ENCODE results near the gene C6orf15. TPM values are rescaled to one million over a fixed set of nuclear protein-coding genes. Genes with fewer than 3 reads are reported as not detected.

C6orf15 gene
- total and polyA plus RNA-seq, 4 donors = not detected

DNA sequence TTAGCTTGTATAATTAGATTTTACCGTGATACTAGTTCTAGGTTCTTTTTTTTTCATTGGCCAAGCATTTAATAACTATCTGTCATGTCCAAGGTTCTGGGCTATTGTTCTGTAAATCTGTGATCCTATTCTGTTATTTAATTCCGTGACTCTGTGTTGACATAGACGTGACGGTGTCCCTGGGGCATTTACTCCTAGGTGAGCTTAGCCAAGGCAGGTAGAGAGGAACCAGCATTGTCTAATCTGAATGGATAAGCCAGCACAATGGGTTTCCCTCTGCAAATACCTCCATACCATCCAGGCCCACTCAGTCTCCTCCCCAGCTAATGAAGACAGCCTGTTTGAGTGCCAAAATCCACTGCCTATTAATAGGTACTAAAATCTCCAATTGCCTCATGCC lies 16.8 kb upstream of the C6orf15 start:
- WGBS = 54% methylated on average over 4 of the region's 4 CpGs
- no peak for DNase-seq (ENCODE audit: low spot score)
- no peak for TF ChIP-seq YY1 (IDR thresholded peaks at IDR 0.05)
- no peak for TF ChIP-seq RXRA (IDR thresholded peaks at IDR 0.05)
- TF ChIP-seq, protein P1, sequence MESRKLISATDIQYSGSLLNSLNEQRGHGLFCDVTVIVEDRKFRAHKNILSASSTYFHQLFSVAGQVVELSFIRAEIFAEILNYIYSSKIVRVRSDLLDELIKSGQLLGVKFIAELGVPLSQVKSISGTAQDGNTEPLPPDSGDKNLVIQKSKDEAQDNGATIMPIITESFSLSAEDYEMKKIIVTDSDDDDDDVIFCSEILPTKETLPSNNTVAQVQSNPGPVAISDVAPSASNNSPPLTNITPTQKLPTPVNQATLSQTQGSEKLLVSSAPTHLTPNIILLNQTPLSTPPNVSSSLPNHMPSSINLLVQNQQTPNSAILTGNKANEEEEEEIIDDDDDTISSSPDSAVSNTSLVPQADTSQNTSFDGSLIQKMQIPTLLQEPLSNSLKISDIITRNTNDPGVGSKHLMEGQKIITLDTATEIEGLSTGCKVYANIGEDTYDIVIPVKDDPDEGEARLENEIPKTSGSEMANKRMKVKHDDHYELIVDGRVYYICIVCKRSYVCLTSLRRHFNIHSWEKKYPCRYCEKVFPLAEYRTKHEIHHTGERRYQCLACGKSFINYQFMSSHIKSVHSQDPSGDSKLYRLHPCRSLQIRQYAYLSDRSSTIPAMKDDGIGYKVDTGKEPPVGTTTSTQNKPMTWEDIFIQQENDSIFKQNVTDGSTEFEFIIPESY (IDR thresholded peaks at IDR 0.05) = no peak

GRCh38 chr6:31128093-31128676 lies 15.8 kb upstream of the C6orf15 start:
- no peak overlapping the region for H3K4me3 ChIP-seq (ENCODE audit: low read depth in 1 of 3, low read length in 3 of 3)
- 5% methylated on average over 8 of the region's 8 CpGs for WGBS
- no peaks in the 10 kb centered on the region for H3K4me1 ChIP-seq (ENCODE audit: control insufficient read depth in 4 of 4, insufficient read depth in 4 of 4, low read length in 3 of 4)
- TF ChIP-seq RAD21 (IDR thresholded peaks at IDR 0.05) (peak in 1 of 2 donors; percentile 70), JUND (IDR thresholded peaks at IDR 0.05) (no peak), CTCF (IDR thresholded peaks at IDR 0.05; ENCODE audit: low read depth, low read length, missing input control) (peak; percentile 71)
- H3K27ac ChIP-seq (ENCODE audit: low read depth in 1 of 2, low read length in 2 of 2) = no peak overlapping the region
- no peaks in the 10 kb centered on the region for H3K36me3 ChIP-seq (ENCODE audit: control insufficient read depth in 4 of 4, insufficient read depth in 3 of 4, low read depth in 1 of 4, low read length in 3 of 4)
- H3K27me3 ChIP-seq (ENCODE audit: control insufficient read depth in 4 of 4, insufficient read depth in 4 of 4, low read length in 3 of 4) = no peaks in the 10 kb centered on the region
- no peak overlapping the region for H3K9ac ChIP-seq (ENCODE audit: low read depth in 1 of 2, low read length in 2 of 2)
- DNase-seq (ENCODE audit: low spot score) = peak; percentile 78
- no peaks in the 10 kb centered on the region for H3K9me3 ChIP-seq (ENCODE audit: control insufficient read depth in 4 of 4, low read length in 3 of 4)

More for the DNA sequence above, 16.8 kb upstream of the C6orf15 start:
- H3K27me3 ChIP-seq (ENCODE audit: control insufficient read depth in 4 of 4, insufficient read depth in 4 of 4, low read length in 3 of 4) = no peaks in the 10 kb centered on the region
- H3K4me1 ChIP-seq (ENCODE audit: control insufficient read depth in 4 of 4, insufficient read depth in 4 of 4, low read length in 3 of 4) = no peaks in the 10 kb centered on the region
- H3K9me3 ChIP-seq (ENCODE audit: control insufficient read depth in 4 of 4, low read length in 3 of 4) = no peaks in the 10 kb centered on the region
- no peaks in the 10 kb centered on the region for H3K36me3 ChIP-seq (ENCODE audit: control insufficient read depth in 4 of 4, insufficient read depth in 3 of 4, low read depth in 1 of 4, low read length in 3 of 4)
- no peak overlapping the region for H3K27ac ChIP-seq (ENCODE audit: low read depth in 1 of 2, low read length in 2 of 2)
- no peak overlapping the region for H3K4me3 ChIP-seq (ENCODE audit: low read depth in 1 of 3, low read length in 3 of 3)
- no peak overlapping the region for H3K9ac ChIP-seq (ENCODE audit: low read depth in 1 of 2, low read length in 2 of 2)

GRCh38 chr6:31126396-31127175 lies 14.2 kb upstream of the C6orf15 start:
- H3K9me3 ChIP-seq (ENCODE audit: control insufficient read depth in 4 of 4, low read length in 3 of 4) = no peaks in the 10 kb centered on the region
- TF ChIP-seq GABPA (IDR thresholded peaks at IDR 0.05 in 1 of 2, conservative IDR thresholded peaks at IDR 0.05 in 1 of 2) (no peak), SP1 (IDR thresholded peaks at IDR 0.05) (no peak), EGR1 (IDR thresholded peaks at IDR 0.05; ENCODE audit: low read depth in 2 of 2) (no peak), FOXA1 (IDR thresholded peaks at IDR 0.05) (no peak), JUND (IDR thresholded peaks at IDR 0.05) (no peak), HNF4G (IDR thresholded peaks at IDR 0.05) (no peak)
- H3K4me3 ChIP-seq (ENCODE audit: low read depth in 1 of 3, low read length in 3 of 3) = no peak overlapping the region
- H3K27me3 ChIP-seq (ENCODE audit: control insufficient read depth in 4 of 4, insufficient read depth in 4 of 4, low read length in 3 of 4) = no peaks in the 10 kb centered on the region
- no peaks in the 10 kb centered on the region for H3K4me1 ChIP-seq (ENCODE audit: control insufficient read depth in 4 of 4, insufficient read depth in 4 of 4, low read length in 3 of 4)
- DNase-seq (ENCODE audit: low spot score) = no peak
- 68% methylated on average over 16 of the region's 16 CpGs for WGBS
- no peak overlapping the region for H3K27ac ChIP-seq (ENCODE audit: low read depth in 1 of 2, low read length in 2 of 2)
- H3K9ac ChIP-seq (ENCODE audit: low read depth in 1 of 2, low read length in 2 of 2) = no peak overlapping the region
- H3K36me3 ChIP-seq (ENCODE audit: control insufficient read depth in 4 of 4, insufficient read depth in 3 of 4, low read depth in 1 of 4, low read length in 3 of 4) = no peaks in the 10 kb centered on the region
